Tibial artery (tissue), 4 donors: ENCODE results near the gene ARHGAP25.

Experiments used
- DNase-seq, 2 donors: peaks; one replicate each; pipeline ENCODE4 v3.0.0-alpha.2; 2019
- H3K27ac ChIP-seq, 2 donors: fragments of 200-600 bp; sonication (generic) in 1 of 2; 1 replicate in 1 of 2; 2 replicates in 1 of 2; pipeline ENCODE4 v1.5.1; 2018 to 2019; ENCODE audit warnings: mild to moderate bottlenecking in 1 of 2
- H3K27me3 ChIP-seq, 2 donors: fragments of 200-600 bp; sonication (generic) in 1 of 2; one replicate each; pipeline versions ENCODE4 v1.5.1 to v1.6.0; 2016 to 2019
- H3K36me3 ChIP-seq, 3 donors: fragments of 200-600 bp; sonication (generic) in 2 of 3; one replicate each; pipeline ENCODE4 v1.5.1; 2016 to 2019; ENCODE audit warnings: mild to moderate bottlenecking in 2 of 3
- H3K4me1 ChIP-seq, 4 donors: fragments of 200-600 bp; sonication (generic) in 2 of 4; 1 replicate in 3 of 4; 2 replicates in 1 of 4; pipeline ENCODE4 v1.5.1; 2016 to 2019
- H3K4me3 ChIP-seq, 2 donors: fragments of 200-600 bp; sonication (generic) in 1 of 2; 1 replicate in 1 of 2; 2 replicates in 1 of 2; pipeline ENCODE4 v1.5.1; 2018 to 2019; ENCODE audit warnings: mild to moderate bottlenecking in 2 of 2
- H3K9me3 ChIP-seq, 3 donors: fragments of 200-600 bp; sonication (generic) in 1 of 3; one replicate each; pipeline ENCODE4 v1.5.1; 2016 to 2019
- intact Hi-C: fragments of 100-400 bp; cut with DNase I; formaldehyde crosslinking; loops from one replicate; pipeline ENCODE4 v1.15.0; 2023; ENCODE audit warnings: low total_unique reads
- TF ChIP-seq, protein P1 (sequence below), 2 experiments: fragments of 200-600 bp in 1 of 2; fragments of 450-650 bp in 1 of 2; IDR thresholded peaks; one replicate each; pipeline ENCODE4 v1.5.1; 2017 to 2019; ENCODE audit warnings: antibody characterized with exemption in 2 of 2, mild to moderate bottlenecking in 1 of 2, moderate library complexity in 1 of 2

Gene ARHGAP25

DNA sequence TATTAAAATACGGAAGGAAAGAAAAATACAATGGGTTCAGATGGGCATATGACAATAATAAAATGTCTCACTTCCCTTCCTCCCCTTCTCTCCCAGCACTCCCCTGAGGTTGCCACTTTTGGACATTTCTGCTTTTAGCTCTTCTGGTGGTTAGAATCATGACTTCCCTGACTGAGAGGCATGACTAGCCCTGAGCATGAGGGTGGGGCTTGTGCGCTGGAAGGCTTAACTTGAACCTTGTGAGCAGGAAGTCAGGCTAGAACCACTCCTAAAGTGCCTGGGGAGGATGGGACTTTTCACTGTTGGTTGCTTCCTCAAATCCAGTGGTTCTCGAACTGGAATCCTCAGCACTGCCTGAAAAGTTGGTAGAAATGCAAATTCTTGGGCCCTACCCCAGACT lies 19.7 kb upstream of the ARHGAP25 start:
- peak; percentile 62 to 75 for DNase-seq
- Histone ChIP-seq H3K9me3 (no peaks in the 10 kb centered on the region), H3K4me1 (peaks cover 0 to under 1% (median 0%) of the 10 kb centered on the region in 4 donors), H3K27ac (no peak overlapping the region), H3K36me3 (no peaks in the 10 kb centered on the region), H3K4me3 (no peak overlapping the region), H3K27me3 (peaks cover 0 to 3% of the 10 kb centered on the region in 2 donors)
- intact Hi-C loops: loop anchor here (5.0 kb wide), 1 partner anchor 253 kb away; no protein-coding TSS in a partner anchor
- TF ChIP-seq, protein P1, sequence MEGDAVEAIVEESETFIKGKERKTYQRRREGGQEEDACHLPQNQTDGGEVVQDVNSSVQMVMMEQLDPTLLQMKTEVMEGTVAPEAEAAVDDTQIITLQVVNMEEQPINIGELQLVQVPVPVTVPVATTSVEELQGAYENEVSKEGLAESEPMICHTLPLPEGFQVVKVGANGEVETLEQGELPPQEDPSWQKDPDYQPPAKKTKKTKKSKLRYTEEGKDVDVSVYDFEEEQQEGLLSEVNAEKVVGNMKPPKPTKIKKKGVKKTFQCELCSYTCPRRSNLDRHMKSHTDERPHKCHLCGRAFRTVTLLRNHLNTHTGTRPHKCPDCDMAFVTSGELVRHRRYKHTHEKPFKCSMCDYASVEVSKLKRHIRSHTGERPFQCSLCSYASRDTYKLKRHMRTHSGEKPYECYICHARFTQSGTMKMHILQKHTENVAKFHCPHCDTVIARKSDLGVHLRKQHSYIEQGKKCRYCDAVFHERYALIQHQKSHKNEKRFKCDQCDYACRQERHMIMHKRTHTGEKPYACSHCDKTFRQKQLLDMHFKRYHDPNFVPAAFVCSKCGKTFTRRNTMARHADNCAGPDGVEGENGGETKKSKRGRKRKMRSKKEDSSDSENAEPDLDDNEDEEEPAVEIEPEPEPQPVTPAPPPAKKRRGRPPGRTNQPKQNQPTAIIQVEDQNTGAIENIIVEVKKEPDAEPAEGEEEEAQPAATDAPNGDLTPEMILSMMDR (IDR thresholded peaks at IDR 0.05): no peak

DNA sequence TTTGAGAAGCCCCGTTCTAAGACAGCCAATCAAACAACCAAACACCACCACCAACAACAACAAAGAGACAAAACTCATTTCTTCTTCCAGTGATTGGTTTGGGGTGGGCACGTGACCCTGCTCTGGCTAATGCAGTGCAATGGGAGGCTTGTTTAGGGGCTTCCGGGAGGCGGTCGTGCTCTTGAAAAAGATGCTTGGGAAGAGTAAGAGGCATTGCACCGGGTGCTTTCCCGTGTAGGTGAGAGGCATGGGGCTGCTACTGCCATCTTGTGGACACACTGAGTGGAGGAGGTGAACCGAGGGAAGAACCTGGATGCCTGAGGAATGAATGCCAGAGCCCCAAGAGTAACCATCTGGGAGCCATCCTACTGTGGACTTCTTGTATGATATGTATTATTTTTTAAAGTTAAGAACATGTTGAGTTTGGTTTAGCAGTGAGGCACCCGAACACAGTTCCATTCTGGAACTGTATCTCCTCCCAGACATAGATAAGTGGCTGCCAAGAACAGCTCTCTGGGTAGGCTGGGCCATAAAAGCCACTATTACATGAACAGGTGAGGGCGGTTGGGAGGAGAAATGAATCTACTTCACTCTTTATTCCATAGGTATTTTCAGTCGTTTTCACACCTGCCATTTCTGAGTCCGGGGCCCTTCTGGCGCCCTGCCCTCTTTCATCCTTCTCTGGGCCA lies 19.1 kb upstream of the ARHGAP25 start:
- peaks cover 0 to 3% of the 10 kb centered on the region in 2 donors for H3K27me3 ChIP-seq
- no peaks in the 10 kb centered on the region for H3K36me3 ChIP-seq
- no peaks in the 10 kb centered on the region for H3K4me1 ChIP-seq
- TF ChIP-seq, protein P1 (IDR thresholded peaks at IDR 0.05): peak; percentile 39 to 53
- H3K9me3 ChIP-seq: no peaks in the 10 kb centered on the region
- intact Hi-C loops: loop anchor here (5.0 kb wide), 1 partner anchor 253 kb away; no protein-coding TSS in a partner anchor
- peak in 1 of 2 donors; percentile 30 for DNase-seq
- no peak overlapping the region for H3K4me3 ChIP-seq
- no peak overlapping the region for H3K27ac ChIP-seq

DNA sequence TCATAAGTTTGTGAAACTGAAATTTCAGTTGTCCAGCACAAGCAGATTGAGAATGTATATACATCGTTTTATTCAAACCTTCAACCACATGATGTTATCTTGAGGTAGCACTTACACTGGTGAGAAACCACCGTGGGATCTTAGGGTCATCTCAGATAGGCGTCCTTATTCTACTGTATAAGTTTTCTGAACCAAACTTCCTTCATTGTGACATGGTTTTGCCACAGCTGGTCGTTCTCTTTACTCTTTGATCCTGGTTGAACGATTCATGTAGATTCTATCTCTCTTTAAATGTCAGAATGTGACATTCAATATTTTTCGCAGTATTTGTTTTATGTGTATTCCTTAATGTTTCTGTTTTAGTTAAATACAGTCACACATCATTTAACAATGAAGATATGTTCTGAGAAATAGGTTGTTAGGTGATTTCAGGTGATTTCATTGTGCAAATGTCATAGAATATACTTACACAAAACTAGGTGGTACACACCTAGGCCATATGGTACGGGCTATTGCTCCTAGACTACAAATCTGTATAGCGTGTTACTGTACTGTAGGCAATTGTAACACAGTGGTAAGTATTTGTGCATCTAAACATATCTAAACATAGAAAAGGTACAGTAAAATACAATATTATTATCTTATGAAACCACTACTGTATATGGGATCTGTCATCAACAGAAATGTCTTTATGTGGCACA lies 17.9 kb upstream of the ARHGAP25 start:
- no peak for DNase-seq
- no peaks in the 10 kb centered on the region for H3K36me3 ChIP-seq
- peaks cover 0 to 3% of the 10 kb centered on the region in 2 donors for H3K27me3 ChIP-seq
- no peak overlapping the region for H3K4me3 ChIP-seq
- H3K9me3 ChIP-seq: no peaks in the 10 kb centered on the region
- intact Hi-C loops: loop anchor here (5.0 kb wide), 1 partner anchor 254 kb away; no protein-coding TSS in a partner anchor
- no peak overlapping the region for H3K27ac ChIP-seq
- TF ChIP-seq, protein P1 (IDR thresholded peaks at IDR 0.05): no peak
- no peaks in the 10 kb centered on the region for H3K4me1 ChIP-seq

DNA sequence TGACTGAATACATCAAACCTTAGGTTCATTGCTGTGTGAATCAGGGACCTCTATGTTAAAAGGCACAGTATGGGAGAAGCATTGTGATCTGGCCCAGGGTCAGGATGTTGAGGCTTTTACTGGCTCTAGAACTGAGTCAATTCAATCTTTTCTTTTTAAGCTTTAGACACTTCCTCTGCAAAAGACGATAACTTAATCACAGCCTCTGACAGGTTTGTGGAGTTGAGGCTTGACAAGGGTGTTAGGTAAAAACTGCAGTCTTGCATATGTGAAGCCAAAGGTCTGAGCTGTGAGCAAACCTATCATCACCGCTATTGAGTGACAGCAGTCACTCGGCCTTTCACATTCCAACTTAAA lies 17.3 kb upstream of the ARHGAP25 start:
- H3K27ac ChIP-seq: no peak overlapping the region
- no peak overlapping the region for H3K4me3 ChIP-seq
- no peaks in the 10 kb centered on the region for H3K36me3 ChIP-seq
- no peaks in the 10 kb centered on the region for H3K4me1 ChIP-seq
- TF ChIP-seq, protein P1 (IDR thresholded peaks at IDR 0.05): no peak
- no peak for DNase-seq
- H3K27me3 ChIP-seq: peaks cover 0 to 3% of the 10 kb centered on the region in 2 donors
- intact Hi-C loops: loop anchor here (5.0 kb wide), 1 partner anchor 255 kb away; no protein-coding TSS in a partner anchor
- no peaks in the 10 kb centered on the region for H3K9me3 ChIP-seq

DNA sequence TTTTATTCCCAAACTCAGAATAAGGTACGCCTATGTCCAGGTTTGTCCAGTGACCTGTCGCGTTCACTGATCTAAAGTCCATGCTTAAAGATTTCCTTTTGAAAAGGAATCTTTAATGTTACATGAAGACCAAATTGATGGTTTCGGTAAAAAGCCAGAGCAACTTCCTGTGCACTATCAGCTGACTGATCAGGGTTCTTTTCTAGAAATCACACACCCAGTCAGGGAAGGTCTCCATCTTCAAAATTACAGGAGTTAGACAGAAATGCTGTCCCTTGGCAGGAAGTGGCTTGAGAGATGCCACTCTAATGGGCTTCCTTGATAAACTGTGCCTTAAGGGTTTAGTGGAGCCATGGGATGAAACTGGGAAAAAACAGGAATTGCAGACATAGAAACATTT lies 14.7 kb upstream of the ARHGAP25 start:
- Histone ChIP-seq H3K9me3 (no peaks in the 10 kb centered on the region), H3K27me3 (peaks cover 0 to 3% of the 10 kb centered on the region in 2 donors), H3K27ac (no peak overlapping the region), H3K36me3 (no peaks in the 10 kb centered on the region), H3K4me1 (no peaks in the 10 kb centered on the region), H3K4me3 (no peak overlapping the region)
- TF ChIP-seq, protein P1 (IDR thresholded peaks at IDR 0.05): no peak
- DNase-seq: no peak
- intact Hi-C loops: loop anchor here (5.0 kb wide), 1 partner anchor 258 kb away; no protein-coding TSS in a partner anchor
